GM12801 (cell line): ENCODE measurements around the gene TSTD1.

ENCODE experiments used
- TF ChIP-seq, protein P1 (sequence below): IDR thresholded peaks from one replicate; pipeline ENCODE4 v1.5.1; 2011; ENCODE audit warnings: control low read depth; ENCODE audit not compliant: insufficient read length; ENCODE audit errors: extremely low read depth

The TSTD1 gene

GRCh38 chr1:161051219-161051618 lies 12.5 kb upstream of the TSTD1 start:
- TF ChIP-seq, protein P1, sequence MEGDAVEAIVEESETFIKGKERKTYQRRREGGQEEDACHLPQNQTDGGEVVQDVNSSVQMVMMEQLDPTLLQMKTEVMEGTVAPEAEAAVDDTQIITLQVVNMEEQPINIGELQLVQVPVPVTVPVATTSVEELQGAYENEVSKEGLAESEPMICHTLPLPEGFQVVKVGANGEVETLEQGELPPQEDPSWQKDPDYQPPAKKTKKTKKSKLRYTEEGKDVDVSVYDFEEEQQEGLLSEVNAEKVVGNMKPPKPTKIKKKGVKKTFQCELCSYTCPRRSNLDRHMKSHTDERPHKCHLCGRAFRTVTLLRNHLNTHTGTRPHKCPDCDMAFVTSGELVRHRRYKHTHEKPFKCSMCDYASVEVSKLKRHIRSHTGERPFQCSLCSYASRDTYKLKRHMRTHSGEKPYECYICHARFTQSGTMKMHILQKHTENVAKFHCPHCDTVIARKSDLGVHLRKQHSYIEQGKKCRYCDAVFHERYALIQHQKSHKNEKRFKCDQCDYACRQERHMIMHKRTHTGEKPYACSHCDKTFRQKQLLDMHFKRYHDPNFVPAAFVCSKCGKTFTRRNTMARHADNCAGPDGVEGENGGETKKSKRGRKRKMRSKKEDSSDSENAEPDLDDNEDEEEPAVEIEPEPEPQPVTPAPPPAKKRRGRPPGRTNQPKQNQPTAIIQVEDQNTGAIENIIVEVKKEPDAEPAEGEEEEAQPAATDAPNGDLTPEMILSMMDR: no peak

DNA sequence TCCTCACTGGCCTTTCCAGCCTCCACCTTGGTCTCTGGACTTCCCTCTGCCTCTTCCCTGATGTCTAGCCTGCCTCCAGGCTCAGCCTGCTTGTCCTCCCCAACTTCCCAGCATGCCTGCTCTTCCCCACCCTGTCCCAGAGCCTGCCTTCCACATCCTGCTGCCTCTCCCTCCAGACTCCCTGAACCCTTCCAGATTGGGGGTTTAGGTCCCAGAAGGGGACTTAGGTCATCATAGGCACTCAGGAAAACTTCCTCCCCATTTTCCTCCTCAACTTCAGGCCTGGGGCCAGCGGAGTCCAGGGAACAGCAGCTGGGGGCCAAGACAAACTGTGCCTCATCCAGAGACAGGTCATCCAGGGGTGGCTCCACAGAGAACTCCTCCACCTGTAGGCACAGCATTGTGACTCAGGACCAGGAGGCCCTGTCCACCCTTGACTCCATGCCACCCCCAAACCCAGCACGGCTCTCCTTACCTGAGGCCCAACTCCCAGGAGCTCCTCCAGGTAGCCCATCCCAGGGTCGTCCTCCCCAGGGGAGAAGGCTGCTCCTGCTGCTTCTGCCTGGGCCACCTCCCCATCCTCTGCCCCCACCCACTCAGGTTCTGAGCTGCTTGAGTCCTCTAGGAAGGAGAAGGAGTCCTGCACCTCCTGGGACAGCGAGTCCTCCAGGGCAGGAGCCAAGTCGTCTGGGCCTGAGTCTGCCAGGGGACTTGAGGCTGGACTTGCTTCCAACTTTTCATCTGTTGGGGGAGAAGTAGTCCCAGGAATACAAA lies 10.4 kb upstream of the TSTD1 start:
- TF ChIP-seq, protein P1: no peak

DNA sequence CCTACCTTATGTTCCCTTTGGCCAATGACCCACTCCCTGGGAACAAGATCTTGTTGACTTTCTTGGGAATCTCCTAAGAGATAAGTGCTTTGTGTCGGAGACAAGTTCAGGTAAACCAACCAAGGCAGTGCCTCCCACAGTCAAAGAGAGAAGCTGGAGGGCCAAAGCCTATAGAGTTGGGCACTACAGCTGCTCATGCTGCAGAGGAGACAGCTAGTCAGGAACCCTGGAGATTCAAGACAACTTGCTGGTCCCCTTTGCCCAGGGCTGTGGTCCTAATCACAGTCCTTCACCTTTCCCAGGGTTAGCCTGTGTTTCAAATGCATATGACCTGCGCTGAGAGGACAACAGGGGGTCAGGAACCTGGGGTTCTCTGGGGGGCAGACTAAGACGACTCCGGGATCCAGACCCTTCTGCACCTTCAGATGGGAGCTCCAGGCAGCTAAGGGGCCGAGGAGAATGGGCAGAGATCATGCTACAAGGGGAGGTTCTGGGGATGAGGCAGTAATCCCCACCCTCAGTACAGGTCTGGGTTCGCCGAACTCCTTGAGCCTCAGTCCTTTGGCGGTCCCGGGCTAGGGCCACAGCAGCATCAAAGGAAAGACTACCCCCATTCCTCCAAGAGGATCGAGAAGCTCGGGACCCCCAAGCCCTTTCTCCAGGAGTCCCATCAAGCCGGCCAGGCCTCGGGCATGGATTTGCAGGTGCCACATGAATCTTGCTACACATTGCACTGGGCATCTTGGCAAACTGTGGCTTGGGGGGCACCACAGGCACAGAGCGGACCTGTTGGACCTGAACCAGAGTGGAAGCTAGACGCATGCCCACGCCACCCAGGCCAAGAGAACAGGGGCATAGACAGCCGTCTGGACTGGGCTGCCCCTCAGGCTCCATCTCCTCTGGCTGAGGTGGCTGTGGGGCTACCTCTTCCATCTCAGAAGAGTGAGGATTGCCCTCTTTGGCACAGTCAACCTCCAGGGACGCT lies 9.0 kb upstream of the TSTD1 start:
- TF ChIP-seq, protein P1: no peak

DNA sequence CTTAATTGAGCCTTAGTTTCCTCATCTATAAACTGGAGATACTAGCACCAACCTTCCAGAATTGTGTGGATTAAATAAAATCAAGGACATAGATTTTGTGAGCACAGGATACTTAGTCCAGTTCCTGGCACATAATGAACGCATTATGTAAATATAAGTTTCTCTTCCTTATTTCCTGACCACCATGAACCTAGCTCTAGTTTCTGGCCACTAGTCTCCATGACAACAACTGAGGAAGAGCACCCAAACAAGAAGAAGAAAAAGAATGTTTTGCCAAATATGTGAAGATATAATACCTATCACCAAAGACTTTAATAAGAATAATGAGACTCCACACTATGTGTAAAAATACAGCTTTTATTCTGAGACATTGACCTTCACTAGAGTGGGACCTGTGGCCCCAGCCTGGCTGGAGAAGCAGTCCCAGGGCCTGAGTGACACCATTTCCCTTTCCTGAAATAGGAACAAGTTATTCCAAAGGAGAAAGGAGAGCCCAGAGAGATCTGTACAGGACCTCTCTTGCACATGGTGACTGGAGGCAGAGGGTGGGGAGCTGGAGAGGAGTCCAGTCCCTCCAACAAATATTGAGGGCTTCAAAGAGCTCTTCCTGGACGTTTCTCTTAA lies 8.0 kb upstream of the TSTD1 start:
- TF ChIP-seq, protein P1: no peak

- TF ChIP-seq, protein P1: no peak
Observed at GRCh38 chr1:161045736-161046604, 7.2 kb upstream of the TSTD1 start, which contains the start of gene USF1. TSS of gene USF1 (minus strand) at chr1:161045977. CDS start at chr1:161043275, 2,702 bp downstream.

GRCh38 chr1:161044908-161045735 lies 6.4 kb upstream of the TSTD1 start:
- TF ChIP-seq, protein P1: no peak
